ENCODE data around the gene UBAC2. TPM values are rescaled to one million over a fixed set of nuclear protein-coding genes. Genes with fewer than 3 reads are reported as not detected.
A peak's percentile ranks its signal among the peaks of the same experiment; 100 is the strongest.

The UBAC2 gene
- total RNA-seq, 1 donor from 2014 or later: 87.7 TPM

- peaks cover 39% of the 10 kb centered on the region for H3K36me3 Mint-ChIP-seq
- Histone ChIP-seq H3K4me2 (no peak overlapping the region), H3K9me3 (ENCODE audit: low read depth) (no peaks in the 10 kb centered on the region), H3K27me3 (no peaks in the 10 kb centered on the region), H3K9ac (no peak overlapping the region), H3K79me2 (ENCODE audit: low read depth) (no peaks in the 10 kb centered on the region), H3K4me3 (no peak overlapping the region), H4K20me1 (ENCODE audit: low read depth) (no peaks in the 10 kb centered on the region), H3K4me1 (no peaks in the 10 kb centered on the region), H3K36me3 (peaks cover 3% of the 10 kb centered on the region), H3F3A (ENCODE audit: low read depth) (no peaks in the 10 kb centered on the region), H2AFZ (replicated peaks) (no peak overlapping the region), H3K27ac (no peak overlapping the region)
- TF ChIP-seq EZH2phosphoT487 (IDR thresholded peaks at IDR 0.05) (no peak), EZH2 (IDR thresholded peaks at IDR 0.05) (no peak), CTCF (IDR thresholded peaks at IDR 0.05) (no peak)
- no peaks in the 10 kb centered on the region for H3K9me3 Mint-ChIP-seq
- H3K27ac Mint-ChIP-seq: no peak overlapping the region
- DNase-seq (ENCODE audit: low spot score): no peak
- no peak overlapping the region for H3K4me3 Mint-ChIP-seq
- H3K27me3 Mint-ChIP-seq (ENCODE audit: insufficient read depth, low read depth): peaks cover 3% of the 10 kb centered on the region
- H3K4me1 Mint-ChIP-seq: peaks cover 6% of the 10 kb centered on the region
Measured at GRCh38 chr13:99344610-99345208, 144.1 kb downstream of the UBAC2 start.

- Mint-ChIP-seq H3K9me3 (no peaks in the 10 kb centered on the region), H3K27me3 (ENCODE audit: insufficient read depth, low read depth) (peaks cover 3% of the 10 kb centered on the region), H3K4me3 (no peak overlapping the region), H3K4me1 (peaks cover 10% of the 10 kb centered on the region), H3K36me3 (peaks cover 39% of the 10 kb centered on the region), H3K27ac (no peak overlapping the region)
- Histone ChIP-seq H2AFZ (replicated peaks) (no peak overlapping the region), H3F3A (ENCODE audit: low read depth) (no peaks in the 10 kb centered on the region), H3K27ac (no peak overlapping the region), H3K9ac (no peak overlapping the region), H3K4me1 (no peaks in the 10 kb centered on the region), H3K4me3 (no peak overlapping the region), H3K36me3 (peaks cover 3% of the 10 kb centered on the region), H3K9me3 (ENCODE audit: low read depth) (no peaks in the 10 kb centered on the region), H3K27me3 (no peaks in the 10 kb centered on the region), H4K20me1 (ENCODE audit: low read depth) (no peaks in the 10 kb centered on the region), H3K4me2 (no peak overlapping the region), H3K79me2 (ENCODE audit: low read depth) (no peaks in the 10 kb centered on the region)
- no peak for DNase-seq (ENCODE audit: low spot score)
- no peak for TF ChIP-seq CTCF (IDR thresholded peaks at IDR 0.05)
- TF ChIP-seq EZH2phosphoT487 (IDR thresholded peaks at IDR 0.05): no peak
- TF ChIP-seq EZH2 (IDR thresholded peaks at IDR 0.05): no peak
Measured at GRCh38 chr13:99345345-99345744, 144.7 kb downstream of the UBAC2 start.

- H3K9me3 Mint-ChIP-seq: no peaks in the 10 kb centered on the region
- Histone ChIP-seq H3K79me2 (ENCODE audit: low read depth) (no peaks in the 10 kb centered on the region), H3F3A (ENCODE audit: low read depth) (no peaks in the 10 kb centered on the region), H3K4me2 (no peak overlapping the region), H2AFZ (replicated peaks) (no peak overlapping the region), H3K9me3 (ENCODE audit: low read depth) (no peaks in the 10 kb centered on the region), H3K9ac (no peak overlapping the region), H3K4me1 (no peaks in the 10 kb centered on the region), H4K20me1 (ENCODE audit: low read depth) (peaks cover 4% of the 10 kb centered on the region), H3K36me3 (no peaks in the 10 kb centered on the region), H3K27ac (no peak overlapping the region), H3K4me3 (no peak overlapping the region), H3K27me3 (no peaks in the 10 kb centered on the region)
- H3K27ac Mint-ChIP-seq: peak overlapping the region; percentile 26
- H3K4me1 Mint-ChIP-seq: peaks cover 11% of the 10 kb centered on the region
- TF ChIP-seq EZH2 (IDR thresholded peaks at IDR 0.05) (no peak), EZH2phosphoT487 (IDR thresholded peaks at IDR 0.05) (no peak), CTCF (IDR thresholded peaks at IDR 0.05) (no peak)
- peaks cover 35% of the 10 kb centered on the region for H3K36me3 Mint-ChIP-seq
- peaks cover 3% of the 10 kb centered on the region for H3K27me3 Mint-ChIP-seq (ENCODE audit: insufficient read depth, low read depth)
- no peak for DNase-seq (ENCODE audit: low spot score)
- no peak overlapping the region for H3K4me3 Mint-ChIP-seq
Measured at GRCh38 chr13:99346335-99347042, 145.8 kb downstream of the UBAC2 start.

All from neural progenitor cell (in vitro differentiated cells).